GM18507 (cell line): ENCODE measurements around the gene NRP1.
"Not testable (repeated sequence)": the region's sequence is repeated elsewhere in the genome, so short reads cannot be mapped to it uniquely, and the experiment has no call there.

Experiments used
- DNase-seq: peaks from one replicate; pipeline ENCODE4 v3.0.0; 2011; ENCODE audit warnings: low read depth; ENCODE audit not compliant: insufficient read length; ENCODE audit errors: extremely low spot score
- FAIRE-seq: peaks from 2 replicates; lab custom pipeline; 2011; peaks lifted over from hg19 to GRCh38; lab: Jason Lieb, UNC

Gene NRP1

DNA sequence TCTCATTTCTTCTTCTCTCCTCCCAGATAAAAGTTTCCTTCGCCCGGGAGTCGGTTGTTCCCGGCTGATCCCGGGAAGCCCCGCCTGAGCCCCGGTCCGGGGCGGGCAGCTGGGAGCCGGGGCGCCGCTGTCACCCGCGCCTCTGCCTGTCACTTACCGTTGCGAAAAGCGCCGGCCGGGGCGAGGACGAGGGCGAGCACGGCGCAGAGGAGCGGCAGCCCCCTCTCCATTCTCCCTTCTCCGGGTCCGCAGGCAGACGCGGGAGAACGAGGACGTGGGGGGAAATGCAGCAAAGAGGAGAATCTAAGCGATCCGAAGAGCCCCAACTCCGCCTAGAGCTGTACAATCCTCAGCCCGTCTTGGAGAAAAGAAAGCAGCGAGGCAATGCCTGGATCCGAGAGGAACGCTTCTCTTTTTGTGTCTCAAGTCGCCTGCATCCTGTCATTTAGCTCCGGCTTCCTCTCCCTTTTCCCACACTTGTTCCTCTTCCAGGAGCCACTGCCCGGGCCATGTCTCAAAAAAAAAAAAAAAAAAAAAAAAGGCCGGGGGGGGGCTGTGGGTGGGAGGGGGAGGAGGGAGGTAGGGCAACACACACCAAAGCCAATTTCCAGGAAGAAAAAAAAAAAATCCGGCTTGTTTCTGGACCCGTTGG lies at the start of gene NRP1:
TSS of gene NRP1 (minus strand) at position 515 of the 652 bp plus-strand sequence. CDS start at position 230, 285 bp downstream.
- no peak for DNase-seq
- no peak for FAIRE-seq

DNA sequence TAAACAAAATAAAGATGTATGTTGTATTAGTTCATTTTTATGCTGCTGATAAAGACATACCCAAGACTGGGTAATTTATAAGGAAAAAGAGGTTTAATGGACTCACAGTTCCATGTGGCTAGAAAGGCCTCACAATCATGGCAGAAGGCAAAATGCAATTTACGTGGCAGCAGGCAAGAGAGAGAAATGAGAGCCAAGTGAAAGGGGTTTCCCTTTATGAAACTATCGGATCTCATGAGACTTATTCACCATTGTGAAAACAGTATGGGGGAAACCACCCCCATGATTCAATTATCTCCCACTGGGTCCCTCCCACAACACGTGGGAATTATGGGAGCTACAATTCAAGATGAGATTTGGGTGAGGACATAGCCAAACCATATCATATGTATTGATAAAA lies 49.7 kb upstream of the NRP1 start:
- FAIRE-seq, DNase-seq: not testable (repeated sequence)

DNA sequence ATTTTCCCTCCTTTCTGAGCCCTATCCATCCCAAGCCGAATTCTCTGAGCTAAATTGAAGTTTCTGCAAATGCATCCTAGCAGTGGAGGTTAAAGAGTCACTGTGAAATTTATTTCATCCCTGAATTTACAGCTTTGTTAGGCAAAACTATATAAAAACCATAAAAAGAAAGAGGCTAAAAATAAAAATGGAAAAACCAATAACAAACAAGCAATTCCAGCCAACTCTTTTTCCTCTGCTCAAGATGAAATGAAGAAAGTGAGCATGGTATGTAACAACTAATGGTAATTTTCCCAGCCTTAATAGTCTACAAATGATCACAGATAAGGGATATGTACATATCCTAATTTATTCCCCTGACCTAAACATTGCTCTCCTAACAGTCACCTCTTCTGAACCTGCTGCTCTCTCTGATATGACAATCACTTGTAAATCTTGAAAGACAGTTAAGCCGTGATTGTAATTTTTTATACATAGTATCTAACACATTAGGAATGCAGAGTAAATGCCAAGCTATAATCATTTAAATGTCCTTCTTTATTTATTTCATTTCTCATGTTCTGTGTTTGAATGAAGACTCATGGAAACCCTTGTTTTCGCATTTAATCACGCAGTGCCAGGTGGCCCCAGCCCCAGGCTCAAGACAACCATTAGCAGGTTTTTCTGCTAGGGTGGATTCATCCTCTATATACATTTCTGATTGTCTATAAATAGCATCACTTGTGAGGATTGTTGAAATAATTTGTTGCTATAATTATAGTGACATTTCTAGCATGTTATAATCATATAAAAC lies 48.6 kb upstream of the NRP1 start:
- FAIRE-seq, result no peak
- DNase-seq, result no peak

GRCh38 chr10:33382216-33382600 lies 47.7 kb upstream of the NRP1 start:
- FAIRE-seq (no peak), DNase-seq (no peak)

- FAIRE-seq (no peak), DNase-seq (no peak)
These were observed 47.2 kb upstream of the NRP1 start for GRCh38 chr10:33381451-33382215.

DNA sequence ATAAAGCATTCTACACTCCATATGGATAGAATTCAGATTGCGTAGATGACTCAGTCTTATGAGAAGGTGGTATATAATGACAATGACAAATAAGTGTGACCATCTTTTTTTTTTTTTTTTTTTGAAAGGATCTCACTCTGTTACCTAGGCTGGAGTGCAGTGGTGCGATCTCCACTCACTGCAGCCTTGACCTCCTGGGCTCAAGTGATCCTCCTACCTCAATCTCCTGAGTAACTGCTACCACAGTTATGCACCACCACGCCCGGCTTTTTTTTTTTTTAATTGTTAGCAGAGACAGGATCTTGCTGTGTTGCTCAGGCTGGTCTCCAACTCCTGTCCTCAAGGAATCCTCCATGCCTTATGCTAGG lies 43.2 kb upstream of the NRP1 start:
- FAIRE-seq (no peak), DNase-seq (no peak)

DNA sequence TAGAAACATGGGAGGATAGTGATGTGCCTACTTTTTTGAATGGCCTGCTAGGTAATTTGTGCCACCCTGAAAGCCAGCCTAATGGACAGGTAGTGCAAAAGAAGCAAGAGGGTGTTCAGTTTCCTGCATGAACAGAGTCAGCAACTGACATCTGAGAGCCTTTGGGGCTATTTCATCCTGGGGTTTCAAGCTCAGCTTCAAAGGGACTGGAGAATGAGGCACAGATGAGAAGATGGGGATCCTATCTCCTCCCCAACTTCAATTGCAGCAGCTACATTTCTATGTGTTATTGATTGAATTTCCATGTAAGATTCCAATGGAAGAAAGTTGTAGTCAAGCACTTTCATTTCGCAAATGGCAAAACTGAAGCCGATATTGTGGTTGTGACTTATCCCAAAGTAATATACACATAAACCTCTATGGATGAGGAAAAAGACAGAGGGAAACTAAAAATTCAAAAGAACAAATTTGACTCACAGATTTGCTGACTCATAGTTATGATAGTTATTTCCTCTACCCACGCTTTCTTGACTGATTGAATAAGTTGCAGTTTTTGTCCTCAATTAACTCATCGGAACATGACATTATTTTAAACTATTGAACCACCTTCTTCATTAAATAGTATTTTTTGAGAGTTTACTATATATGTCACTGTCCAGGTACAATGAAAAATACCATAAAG lies 42.6 kb upstream of the NRP1 start:
- DNase-seq (no peak), FAIRE-seq (no peak)

DNA sequence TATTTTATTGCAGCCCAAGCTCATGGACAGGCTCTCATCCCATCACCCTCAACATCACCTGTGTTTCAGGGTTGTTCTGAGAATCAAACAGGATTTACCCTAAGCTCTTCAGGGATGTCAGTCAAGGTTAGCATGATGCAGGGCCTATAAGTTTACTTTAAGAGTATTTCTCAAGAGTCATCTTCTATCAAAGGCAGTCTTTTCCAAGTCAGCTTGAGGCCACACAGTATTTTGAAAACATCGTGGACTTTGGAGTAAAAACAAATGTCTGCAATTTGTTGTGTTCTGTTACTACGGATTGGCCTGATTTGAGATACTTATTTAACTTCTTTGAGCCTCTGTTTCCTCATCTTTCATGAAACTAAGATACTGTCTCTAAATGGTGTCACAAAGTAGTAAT lies 42.0 kb upstream of the NRP1 start:
- FAIRE-seq (no peak), DNase-seq (no peak)

- no peak for DNase-seq
- FAIRE-seq, result no peak
These were observed 38.8 kb upstream of the NRP1 start for GRCh38 chr10:33373263-33373662.

GRCh38 chr10:33371234-33371633 lies 36.8 kb upstream of the NRP1 start:
- DNase-seq (no peak), FAIRE-seq (no peak)

GRCh38 chr10:33370434-33370930 lies 36.0 kb upstream of the NRP1 start:
- no peak for DNase-seq
- no peak for FAIRE-seq

GRCh38 chr10:33368086-33368485 lies 33.6 kb upstream of the NRP1 start:
- no peak for DNase-seq
- FAIRE-seq, result no peak

DNA sequence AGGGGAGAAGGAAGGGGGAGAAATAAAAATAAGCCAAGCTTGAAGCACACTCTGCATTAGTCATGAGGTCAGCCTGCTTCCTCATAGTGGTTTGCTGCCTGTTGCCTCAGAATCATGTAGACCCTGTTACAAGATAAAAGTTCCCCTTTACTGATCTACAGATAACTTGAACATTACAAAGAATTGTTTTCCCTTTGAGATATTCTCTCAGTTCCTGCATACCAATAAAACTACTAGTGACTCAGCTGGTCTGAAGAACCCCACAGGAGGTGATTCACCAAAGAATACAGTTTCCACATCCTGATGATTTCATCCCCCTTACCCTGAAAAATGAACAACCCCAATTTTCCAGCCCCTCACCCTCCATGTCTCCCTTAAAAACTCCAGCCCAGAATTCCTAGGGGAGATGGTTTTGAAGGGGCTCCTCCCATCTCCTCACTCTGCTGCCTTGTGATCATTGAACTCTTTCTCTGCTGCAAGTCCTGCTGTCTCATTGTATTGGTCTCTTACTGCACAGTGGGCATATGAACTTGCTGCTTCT lies 31.5 kb upstream of the NRP1 start:
- FAIRE-seq (no peak), DNase-seq (no peak)

GRCh38 chr10:33365301-33365700 lies 30.8 kb upstream of the NRP1 start:
- no peak for FAIRE-seq
- no peak for DNase-seq

DNA sequence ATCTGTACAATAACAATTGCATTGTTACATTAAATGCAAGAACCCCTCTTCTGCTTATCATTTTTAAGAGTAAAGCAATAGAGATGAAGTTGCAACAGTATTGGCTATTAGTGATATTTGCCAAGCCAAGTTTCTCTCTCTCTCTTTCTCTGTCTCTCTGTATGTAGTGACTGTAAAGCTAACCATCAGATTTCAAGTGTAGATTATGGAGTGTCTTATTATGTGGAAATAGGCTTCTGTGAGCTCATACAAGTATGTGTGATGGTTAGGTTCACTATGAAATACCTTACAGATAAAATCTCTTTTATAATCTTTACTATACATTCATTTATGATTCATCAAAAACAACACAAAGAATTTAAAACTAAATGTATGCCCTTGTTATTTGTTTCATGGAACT lies 28.6 kb upstream of the NRP1 start:
- no peak for FAIRE-seq

GRCh38 chr10:33358016-33358415 lies 23.5 kb upstream of the NRP1 start:
- FAIRE-seq (no peak), DNase-seq (no peak)

More for the DNA sequence above, 28.6 kb upstream of the NRP1 start:
- no peak for DNase-seq

- no peak for FAIRE-seq
- DNase-seq, result no peak
These were observed 20.8 kb upstream of the NRP1 start for GRCh38 chr10:33355274-33355673.

GRCh38 chr10:33353853-33354252 lies 19.4 kb upstream of the NRP1 start:
- no peak for FAIRE-seq
- DNase-seq, result no peak

DNA sequence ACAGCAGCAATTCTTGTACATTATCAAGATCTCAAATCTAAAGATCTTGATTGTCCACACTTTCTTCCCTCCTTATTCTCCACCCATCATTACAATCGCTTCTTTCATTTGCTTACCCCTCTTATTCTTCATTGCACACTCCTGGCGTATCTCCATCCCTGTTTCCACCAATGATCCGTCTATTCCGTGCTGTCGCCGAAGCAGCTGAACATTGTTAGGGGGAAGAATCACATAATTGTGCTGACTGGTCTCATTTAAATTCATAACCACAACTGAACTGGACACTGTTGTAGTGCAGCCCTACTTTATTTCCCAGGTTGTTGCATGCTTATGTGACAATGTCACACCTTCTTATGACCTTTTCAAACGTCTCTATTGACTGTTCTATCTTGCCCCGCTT lies 18.9 kb upstream of the NRP1 start:
- DNase-seq (no peak), FAIRE-seq (no peak)

DNA sequence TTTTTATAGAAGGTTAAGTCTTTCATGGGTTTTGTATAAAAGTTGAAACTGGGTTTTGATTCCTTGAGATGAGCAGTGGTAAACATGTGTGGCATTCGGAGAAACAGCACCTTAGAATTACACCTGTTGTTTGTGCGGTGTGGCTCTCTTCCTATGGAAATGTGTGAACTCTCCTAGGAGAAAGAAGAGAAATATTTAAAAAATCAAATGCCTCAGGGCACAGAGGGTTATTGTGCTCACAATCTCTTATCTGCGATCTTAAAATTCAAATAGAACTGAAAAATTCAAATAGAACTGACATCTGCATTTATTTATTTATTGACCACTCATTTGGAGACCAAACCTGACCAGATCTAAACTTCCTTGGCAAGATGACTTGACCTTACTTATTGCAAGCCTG lies 18.1 kb upstream of the NRP1 start:
- DNase-seq, result no peak
- FAIRE-seq, result no peak
